HepG2 (cell line): ENCODE measurements around the gene DNLZ. TPM values are rescaled to one million over a fixed set of nuclear protein-coding genes. Genes with fewer than 3 reads are reported as not detected.

Source experiments
- CBX2 ChIP-seq, 2 experiments: fragments of 200-600 bp in 1 of 2; sonication (generic); formaldehyde crosslinking in 1 of 2; IDR thresholded peaks; 2 replicates each; pipeline versions ENCODE4 v1.7.0 to v1.8.1; 2018 to 2022; ENCODE audit warnings: low read depth in 2 of 2, low read length in 1 of 2, mild to moderate bottlenecking in 1 of 2, missing genetic modification reagents in 1 of 2
- KAT2B ChIP-seq: fragments of 150-350 bp; IDR thresholded peaks from 2 replicates; pipeline ENCODE4 v1.6.1; 2014; ENCODE audit warnings: low read depth, low read length, borderline replicate concordance
- KMT2B ChIP-seq: IDR thresholded peaks from 2 replicates; pipeline ENCODE4 v1.6.1; 2016; ENCODE audit warnings: missing genetic modification reagents, missing compliant biosample characterization
- LRRFIP1 ChIP-seq: sonication (generic); formaldehyde crosslinking; conservative IDR thresholded peaks from 2 replicates; pipeline ENCODE4 v1.4.0; 2020; ENCODE audit warnings: missing genetic modification reagents
- MIER2 ChIP-seq: IDR thresholded peaks from 2 replicates; pipeline ENCODE4 v1.6.1; 2016; ENCODE audit warnings: missing biosample characterization, missing genetic modification reagents
- PAWR ChIP-seq: sonication (generic); formaldehyde crosslinking; IDR thresholded peaks from 2 replicates; pipeline ENCODE4 v1.4.0; 2020; ENCODE audit warnings: missing genetic modification reagents, mild to moderate bottlenecking, borderline replicate concordance
- RBM39 ChIP-seq: fragments of 200-400 bp; formaldehyde crosslinking; IDR thresholded peaks from one replicate; pipeline ENCODE4 v1.6.1; 2018; ENCODE audit warnings: antibody characterized with exemption, mild to moderate bottlenecking, low read depth, low read length; ENCODE audit not compliant: poor library complexity, severe bottlenecking
- RERE ChIP-seq: IDR thresholded peaks from 2 replicates; pipeline ENCODE4 v1.6.1; 2016; ENCODE audit warnings: low read depth, missing genetic modification reagents, missing compliant biosample characterization
- TARDBP ChIP-seq: sonication (generic); formaldehyde crosslinking; IDR thresholded peaks from 2 replicates; pipeline ENCODE4 v1.8.0; 2022; ENCODE audit warnings: mild to moderate bottlenecking, missing genetic modification reagents
- ZNF251 ChIP-seq: sonication (generic); formaldehyde crosslinking; IDR thresholded peaks from 2 replicates; pipeline ENCODE4 v1.9.0; 2021; ENCODE audit warnings: mild to moderate bottlenecking, missing genetic modification reagents
- ZNF614 ChIP-seq: IDR thresholded peaks from 2 replicates; pipeline ENCODE4 v1.6.1; 2018; ENCODE audit warnings: missing biosample characterization, missing genetic modification reagents, inconsistent platforms, borderline replicate concordance
- ZSCAN31 ChIP-seq: sonication (generic); formaldehyde crosslinking; IDR thresholded peaks from 2 replicates; pipeline ENCODE4 v1.5.0; 2020; ENCODE audit warnings: low read depth, mild to moderate bottlenecking, missing genetic modification reagents
- polyA plus RNA-seq, 8 experiments: library from polyadenylated mRNA; depleted of rRNA in 3 of 8; stranded (reverse) in 7 of 8; unstranded in 1 of 8; fragments of >200 nt; fragmentation: Illumina TruSeq in 4 of 8; extraction: Trizol in 4 of 8; gene quantifications; 2 replicates each; pipeline versions ENCODE4 v1.2.1 to v1.2.3, GENCODE V29; 2011 to 2016; ENCODE audit warnings: low read depth in 4 of 8, missing spikeins in 1 of 8, mixed read lengths in 1 of 8; ENCODE audit not compliant: insufficient read depth in 1 of 8
- total RNA-seq, 5 experiments: library from RNA; depleted of rRNA; stranded (reverse); fragments of >200 nt; fragmentation: Illumina TruSeq; extraction: Trizol; gene quantifications; 2 replicates each; pipeline ENCODE4 v1.2.3, GENCODE V29; 2016; ENCODE audit warnings: low read depth in 1 of 5
- TF ChIP-seq, protein P1 (sequence below): sonication (generic); formaldehyde crosslinking; IDR thresholded peaks from 2 replicates; pipeline ENCODE4 v1.9.0; 2021; ENCODE audit warnings: missing genetic modification reagents, mild to moderate bottlenecking, borderline replicate concordance
- TF ChIP-seq, protein P2 (sequence below): sonication (generic); formaldehyde crosslinking; IDR thresholded peaks from 2 replicates; pipeline ENCODE4 v1.4.0; 2020; ENCODE audit warnings: missing genetic modification reagents, borderline replicate concordance

DNLZ gene
- total and polyA plus RNA-seq, 2 of the 13 experiments (the other 11 are each of a cell fraction or from before 2014, with no cell fraction given): 3.4 to 8.0 TPM

DNA sequence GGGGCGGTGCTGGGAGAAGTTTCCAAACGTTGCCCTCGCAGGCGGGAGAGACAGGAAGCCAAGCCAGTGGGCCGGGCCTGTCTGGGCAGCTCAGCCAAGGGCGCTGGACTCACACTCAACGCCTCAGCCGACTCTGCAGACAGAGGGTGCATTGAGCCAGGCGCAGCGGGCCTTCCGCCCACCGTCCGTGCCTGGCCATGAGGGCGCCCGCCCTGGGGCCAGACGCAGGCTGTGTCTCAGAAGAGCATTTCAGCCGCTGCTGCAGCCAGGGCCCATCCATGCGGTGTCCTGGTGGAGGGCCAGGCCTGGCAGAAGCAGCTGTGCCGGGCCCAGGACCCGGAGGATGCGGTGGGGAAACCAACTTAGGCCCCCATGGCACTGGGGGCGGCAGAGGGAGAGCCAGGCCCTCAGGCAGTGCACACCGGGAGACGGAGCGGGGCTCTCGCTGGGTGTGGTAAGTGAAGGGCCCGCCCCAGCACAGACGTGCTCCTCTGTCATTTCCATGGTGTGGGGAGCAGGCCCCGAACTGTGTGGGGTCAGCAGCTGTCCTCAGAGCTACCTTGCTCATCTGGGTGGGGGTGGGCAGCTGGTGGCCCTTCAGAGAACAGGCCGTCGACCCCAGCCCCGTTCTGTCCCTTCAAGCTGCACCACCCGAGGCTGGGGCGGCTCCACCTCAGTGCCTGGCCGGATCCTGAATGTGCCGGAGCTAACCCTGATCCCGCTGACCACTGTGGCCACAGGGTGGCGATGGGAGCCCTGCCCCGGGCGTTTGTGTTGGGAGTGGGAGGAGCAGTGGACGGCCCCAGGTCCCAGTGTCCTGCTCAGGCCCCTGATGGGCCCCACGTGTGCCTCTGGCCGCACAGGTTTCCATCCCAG, 18.0 kb downstream of the DNLZ start (continued):
- TF ChIP-seq LRRFIP1 (no peak), PAWR (CRISPR knock-in tag) (no peak), RERE (CRISPR knock-in tag) (no peak), KMT2B (CRISPR knock-in tag) (peak; percentile 31; the same call in 1 of the 2 replicates), TARDBP (CRISPR knock-in tag) (no peak; the same call in none of the 2 replicates), ZSCAN31 (CRISPR knock-in tag) (peak; percentile 77), MIER2 (CRISPR knock-in tag) (no peak), ZNF251 (CRISPR knock-in tag) (no peak), ZNF614 (peak; percentile 56; the same call in 1 of the 2 replicates), RBM39 (no peak), CBX2 (IDR thresholded peaks at IDR 0.05; ENCODE audit: low read depth, low read length) (no peak), CBX2 (CRISPR knock-in tag; IDR thresholded peaks at IDR 0.05; ENCODE audit: low read depth) (no peak), KAT2B (no peak)
- TF ChIP-seq, protein P1, sequence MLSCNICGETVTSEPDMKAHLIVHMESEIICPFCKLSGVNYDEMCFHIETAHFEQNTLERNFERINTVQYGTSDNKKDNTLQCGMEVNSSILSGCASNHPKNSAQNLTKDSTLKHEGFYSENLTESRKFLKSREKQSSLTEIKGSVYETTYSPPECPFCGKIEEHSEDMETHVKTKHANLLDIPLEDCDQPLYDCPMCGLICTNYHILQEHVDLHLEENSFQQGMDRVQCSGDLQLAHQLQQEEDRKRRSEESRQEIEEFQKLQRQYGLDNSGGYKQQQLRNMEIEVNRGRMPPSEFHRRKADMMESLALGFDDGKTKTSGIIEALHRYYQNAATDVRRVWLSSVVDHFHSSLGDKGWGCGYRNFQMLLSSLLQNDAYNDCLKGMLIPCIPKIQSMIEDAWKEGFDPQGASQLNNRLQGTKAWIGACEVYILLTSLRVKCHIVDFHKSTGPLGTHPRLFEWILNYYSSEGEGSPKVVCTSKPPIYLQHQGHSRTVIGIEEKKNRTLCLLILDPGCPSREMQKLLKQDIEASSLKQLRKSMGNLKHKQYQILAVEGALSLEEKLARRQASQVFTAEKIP (CRISPR knock-in tag): no peak
- TF ChIP-seq, protein P2, sequence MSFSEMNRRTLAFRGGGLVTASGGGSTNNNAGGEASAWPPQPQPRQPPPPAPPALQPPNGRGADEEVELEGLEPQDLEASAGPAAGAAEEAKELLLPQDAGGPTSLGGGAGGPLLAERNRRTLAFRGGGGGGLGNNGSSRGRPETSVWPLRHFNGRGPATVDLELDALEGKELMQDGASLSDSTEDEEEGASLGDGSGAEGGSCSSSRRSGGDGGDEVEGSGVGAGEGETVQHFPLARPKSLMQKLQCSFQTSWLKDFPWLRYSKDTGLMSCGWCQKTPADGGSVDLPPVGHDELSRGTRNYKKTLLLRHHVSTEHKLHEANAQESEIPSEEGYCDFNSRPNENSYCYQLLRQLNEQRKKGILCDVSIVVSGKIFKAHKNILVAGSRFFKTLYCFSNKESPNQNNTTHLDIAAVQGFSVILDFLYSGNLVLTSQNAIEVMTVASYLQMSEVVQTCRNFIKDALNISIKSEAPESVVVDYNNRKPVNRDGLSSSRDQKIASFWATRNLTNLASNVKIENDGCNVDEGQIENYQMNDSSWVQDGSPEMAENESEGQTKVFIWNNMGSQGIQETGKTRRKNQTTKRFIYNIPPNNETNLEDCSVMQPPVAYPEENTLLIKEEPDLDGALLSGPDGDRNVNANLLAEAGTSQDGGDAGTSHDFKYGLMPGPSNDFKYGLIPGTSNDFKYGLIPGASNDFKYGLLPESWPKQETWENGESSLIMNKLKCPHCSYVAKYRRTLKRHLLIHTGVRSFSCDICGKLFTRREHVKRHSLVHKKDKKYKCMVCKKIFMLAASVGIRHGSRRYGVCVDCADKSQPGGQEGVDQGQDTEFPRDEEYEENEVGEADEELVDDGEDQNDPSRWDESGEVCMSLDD (CRISPR knock-in tag): no peak
